CD4-positive, alpha-beta T cell (primary cell): ENCODE measurements around the gene INPP4A. TPM values are rescaled to one million over a fixed set of nuclear protein-coding genes. Genes with fewer than 3 reads are reported as not detected.
A peak's percentile ranks its signal among the peaks of the same experiment; 100 is the strongest.

Experiments
- ATAC-seq: fragments of 200-7000 bp; cut with Tn5 transposase; one replicate; pipeline ENCODE4 v1.10.0; 2022; ENCODE audit warnings: mild to moderate bottlenecking; ENCODE audit not compliant: poor library complexity
- CTCF ChIA-PET: fragments of 350-600 bp; sonication (Branson Sonifier 250); formaldehyde crosslinking; loops from one replicate; lab custom pipeline; 2021; ENCODE audit warnings: antibody characterized with exemption, inconsistent platforms; lab: Charles Lee
- POLR2A ChIA-PET: fragments of 350-600 bp; sonication (Branson Sonifier 250); formaldehyde crosslinking; loops from one replicate; lab custom pipeline; 2021; ENCODE audit warnings: antibody characterized with exemption, inconsistent platforms; lab: Charles Lee
- DNase-seq, 14 experiments: peaks; one replicate each; pipeline ENCODE4 v3.0.0-alpha.2; 2013 to 2020; ENCODE audit warnings: mixed read lengths in 2 of 14
- H3K27ac ChIP-seq, 2 donors: one replicate each; pipeline versions ENCODE4 v1.5.1 to v1.7.0; 2013; ENCODE audit warnings: low read length in 2 of 2, low read depth in 1 of 2, mild to moderate bottlenecking in 1 of 2
- H3K27me3 ChIP-seq, 2 experiments: 1 replicate in 1 of 2; 2 replicates in 1 of 2; pipeline versions ENCODE4 v1.6.1 to v1.7.0; 2013; ENCODE audit warnings: low read length in 2 of 2, control low read depth in 1 of 2, mild to moderate bottlenecking in 1 of 2, moderate library complexity in 1 of 2; ENCODE audit not compliant: insufficient read depth in 2 of 2, control insufficient read depth in 1 of 2
- H3K36me3 ChIP-seq: one replicate; pipeline ENCODE4 v1.6.1; 2013; ENCODE audit warnings: low read length, control low read depth; ENCODE audit not compliant: insufficient read depth
- H3K4me1 ChIP-seq: one replicate; pipeline ENCODE4 v1.6.1; 2013; ENCODE audit warnings: low read length, control low read depth; ENCODE audit not compliant: insufficient read depth
- H3K4me3 ChIP-seq: one replicate; pipeline ENCODE4 v1.5.1; 2013; ENCODE audit warnings: mild to moderate bottlenecking, low read length, moderate library complexity
- H3K9me3 ChIP-seq, 2 experiments: 1 replicate in 1 of 2; 2 replicates in 1 of 2; pipeline versions ENCODE4 v1.6.1 to v1.7.0; 2013; ENCODE audit warnings: low read length in 2 of 2, mild to moderate bottlenecking in 2 of 2, control low read depth in 1 of 2, moderate library complexity in 1 of 2; ENCODE audit not compliant: control insufficient read depth in 1 of 2, insufficient read depth in 1 of 2
- H3K27ac Mint-ChIP-seq: one replicate; pipeline ENCODE4 v1.8.0; 2020; ENCODE audit warnings: mixed read lengths
- H3K27me3 Mint-ChIP-seq: one replicate; pipeline ENCODE4 v1.8.0; 2021; ENCODE audit warnings: mixed read lengths
- H3K36me3 Mint-ChIP-seq: one replicate; pipeline ENCODE4 v1.8.0; 2021; ENCODE audit warnings: low read depth, mixed read lengths
- H3K4me1 Mint-ChIP-seq: one replicate; pipeline ENCODE4 v1.8.0; 2021; ENCODE audit warnings: low read depth, mixed read lengths
- H3K4me3 Mint-ChIP-seq: one replicate; pipeline ENCODE4 v1.8.0; 2020; ENCODE audit warnings: mild to moderate bottlenecking, mixed read lengths
- H3K9me3 Mint-ChIP-seq: one replicate; pipeline ENCODE4 v1.8.0; 2020; ENCODE audit warnings: mixed read lengths
- CTCF ChIP-seq: fragments of 200-600 bp; IDR thresholded peaks from one replicate; pipeline ENCODE4 v1.8.0; 2022; ENCODE audit warnings: antibody characterized with exemption, mild to moderate bottlenecking
- intact Hi-C, 2 experiments: fragments of 100-400 bp; cut with DNase I in 1 of 2; cut with micrococcal nuclease in 1 of 2; formaldehyde crosslinking; loops; one replicate each; pipeline versions ENCODE4 v1.15.1 to v1.9.0; 2023 to 2025; cut with DNase I, micrococcal nuclease
- total RNA-seq, 174 experiments: library from RNA in 2 of 174; stranded (reverse) in 2 of 174; gene quantifications; one replicate each; pipeline ENCODE4 v1.2.3 and lab custom pipeline; 2021 to 2026

INPP4A gene
- total RNA-seq, 2 experiments from 2014 or later, result 86.4 to 89.2 TPM

GRCh38 chr2:98614024-98614739 is 169.5 kb downstream of the INPP4A start:
- no peak overlapping the region for H3K4me3 Mint-ChIP-seq
- H3K36me3 Mint-ChIP-seq, result peaks cover 85% of the 10 kb centered on the region
- TF ChIP-seq CTCF, result no peak
- Histone ChIP-seq H3K36me3 (peaks cover 60% of the 10 kb centered on the region), H3K27ac (no peak overlapping the region), H3K9me3 (no peaks in the 10 kb centered on the region), H3K27me3 (no peaks in the 10 kb centered on the region), H3K4me1 (peaks cover 14% of the 10 kb centered on the region), H3K4me3 (no peak overlapping the region)
- intact Hi-C loops, result no loop called here
- no peaks in the 10 kb centered on the region for H3K27me3 Mint-ChIP-seq
- peaks cover 61% of the 10 kb centered on the region for H3K4me1 Mint-ChIP-seq
- DNase-seq (no peak), ATAC-seq (no peak)
- ChIA-PET POLR2A (no interaction called here), CTCF (interaction anchor here (0.7 kb wide), 1 partner anchor 125 kb away, joined by 3 read pairs; no protein-coding TSS in a partner anchor)
- H3K27ac Mint-ChIP-seq, result peak overlapping the region; percentile 67
- no peaks in the 10 kb centered on the region for H3K9me3 Mint-ChIP-seq

GRCh38 chr2:98615481-98615880 is 170.8 kb downstream of the INPP4A start:
- Histone ChIP-seq H3K4me1 (peaks cover 2% of the 10 kb centered on the region), H3K9me3 (no peaks in the 10 kb centered on the region), H3K27ac (no peak overlapping the region), H3K27me3 (no peaks in the 10 kb centered on the region), H3K36me3 (peaks cover 65% of the 10 kb centered on the region), H3K4me3 (no peak overlapping the region)
- Mint-ChIP-seq H3K36me3 (peaks cover 89% of the 10 kb centered on the region), H3K4me3 (no peak overlapping the region), H3K4me1 (peaks cover 58% of the 10 kb centered on the region), H3K27me3 (no peaks in the 10 kb centered on the region), H3K9me3 (no peaks in the 10 kb centered on the region), H3K27ac (peak overlapping the region; percentile 82)
- ChIA-PET POLR2A (no interaction called here), CTCF (no interaction called here)
- ATAC-seq (no peak), DNase-seq (no peak)
- intact Hi-C loops, result no loop called here
- no peak for TF ChIP-seq CTCF

- Histone ChIP-seq H3K27me3 (no peaks in the 10 kb centered on the region), H3K36me3 (peaks cover 68% of the 10 kb centered on the region), H3K4me3 (no peak overlapping the region), H3K9me3 (no peaks in the 10 kb centered on the region), H3K27ac (no peak overlapping the region), H3K4me1 (peaks cover 2% of the 10 kb centered on the region)
- POLR2A ChIA-PET, result interaction anchor here (0.5 to 1.2 kb wide), 5 partner anchors 8 to 207 kb away, joined by 3 to 6 read pairs (median 4); no protein-coding TSS in a partner anchor
- CTCF ChIA-PET, result interaction anchor here (0.9 kb wide), 1 partner anchor 13 kb away, joined by 3 read pairs; no protein-coding TSS in a partner anchor
- Mint-ChIP-seq H3K4me3 (no peak overlapping the region), H3K27ac (peak overlapping the region; percentile 82), H3K27me3 (no peaks in the 10 kb centered on the region), H3K36me3 (peaks cover 91% of the 10 kb centered on the region), H3K4me1 (peaks cover 46% of the 10 kb centered on the region), H3K9me3 (no peaks in the 10 kb centered on the region)
- no peak for TF ChIP-seq CTCF
- ATAC-seq (no peak), DNase-seq (no peak)
- intact Hi-C loops, result no loop called here
These were observed 172.5 kb downstream of the INPP4A start for GRCh38 chr2:98617149-98617548.
